Fibroblast of lung (primary cell): ENCODE results near the gene GPD1. TPM values are rescaled to one million over a fixed set of nuclear protein-coding genes. Genes with fewer than 3 reads are reported as not detected.

Source experiments
- DNase-seq, 2 donors: peaks; one replicate each; pipeline versions ENCODE4 v3.0.0 to v3.0.0-alpha.2; 2010; ENCODE audit warnings: low read depth in 2 of 2
- H2AFZ ChIP-seq: 2 replicates; pipeline ENCODE4 v1.5.1; 2012; ENCODE audit warnings: low read length, control low read depth, inconsistent platforms
- H3K27ac ChIP-seq: 2 replicates; pipeline ENCODE4 v1.5.1; 2011; ENCODE audit warnings: low read length, control low read depth; ENCODE audit not compliant: insufficient read depth
- H3K27me3 ChIP-seq: 2 replicates; pipeline ENCODE4 v1.5.1; 2011; ENCODE audit warnings: mild to moderate bottlenecking, low read length; ENCODE audit not compliant: control insufficient read depth, insufficient read depth
- H3K36me3 ChIP-seq: 2 replicates; pipeline ENCODE4 v1.5.1; 2011; ENCODE audit warnings: low read length; ENCODE audit not compliant: control insufficient read depth, insufficient read depth
- H3K4me1 ChIP-seq: 2 replicates; pipeline ENCODE4 v1.5.1; 2011; ENCODE audit warnings: low read length; ENCODE audit not compliant: control insufficient read depth, insufficient read depth; ENCODE audit errors: extremely low read depth
- H3K4me2 ChIP-seq: 2 replicates; pipeline ENCODE4 v1.5.1; 2011; ENCODE audit warnings: low read length, control low read depth; ENCODE audit not compliant: insufficient read depth; ENCODE audit errors: extremely low read depth
- H3K4me3 ChIP-seq, 4 experiments: fragments of 200-600 bp in 1 of 4; sonication (generic) in 1 of 4; replicated peaks in 1 of 4; 2 replicates each; pipeline ENCODE4 v1.5.1; 2011 to 2016; ENCODE audit warnings: low read length in 4 of 4, low read depth in 3 of 4, mild to moderate bottlenecking in 3 of 4, control low read depth in 2 of 4, inconsistent platforms in 1 of 4, mixed read lengths in 1 of 4; ENCODE audit not compliant: insufficient read depth in 1 of 4; ENCODE audit errors: control extremely low read depth in 1 of 4
- H3K79me2 ChIP-seq: 2 replicates; pipeline ENCODE4 v1.5.1; 2012; ENCODE audit warnings: mild to moderate bottlenecking, low read length, inconsistent platforms; ENCODE audit not compliant: control insufficient read depth, insufficient read depth
- H3K9ac ChIP-seq: 2 replicates; pipeline ENCODE4 v1.5.1; 2011; ENCODE audit warnings: mild to moderate bottlenecking, low read length, control low read depth; ENCODE audit not compliant: insufficient read depth
- H3K9me3 ChIP-seq: 2 replicates; pipeline ENCODE4 v1.5.1; 2012; ENCODE audit warnings: low read depth, low read length; ENCODE audit not compliant: control insufficient read depth, insufficient read depth
- H4K20me1 ChIP-seq: 2 replicates; pipeline ENCODE4 v1.5.1; 2011; ENCODE audit warnings: low read length; ENCODE audit not compliant: control insufficient read depth, insufficient read depth; ENCODE audit errors: extremely low read depth
- EZH2 ChIP-seq: IDR thresholded peaks from 2 replicates; pipeline ENCODE4 v1.5.1; 2012; ENCODE audit warnings: low read length, control low read depth, mild to moderate bottlenecking; ENCODE audit errors: missing control alignments
- polyA plus RNA-seq, 2 donors: library from polyadenylated mRNA; depleted of rRNA in 1 of 2; stranded (reverse) in 1 of 2; unstranded in 1 of 2; fragments of >200 nt; gene quantifications; 2 replicates each; pipeline ENCODE4 v1.2.1, GENCODE V29; 2011 to 2012; ENCODE audit warnings: missing spikeins in 1 of 2
- total RNA-seq: library from RNA; depleted of rRNA; stranded (reverse); fragments of >200 nt; gene quantifications from 2 replicates; pipeline ENCODE4 v1.2.1, GENCODE V29; 2014
- TF ChIP-seq, protein P1 (sequence below), 2 donors: IDR thresholded peaks in 1 of 2; conservative IDR thresholded peaks in 1 of 2; 1 replicate in 1 of 2; 2 replicates in 1 of 2; pipeline ENCODE4 v1.5.1; 2011 to 2012; ENCODE audit warnings: low read length in 2 of 2, control low read depth in 1 of 2, inconsistent platforms in 1 of 2, low read depth in 1 of 2, mild to moderate bottlenecking in 1 of 2

The GPD1 gene
- total and polyA plus RNA-seq, 2 donors (not counting 1 experiment from before 2014, with no cell fraction given): under 0.01 to 0.03 TPM

DNA sequence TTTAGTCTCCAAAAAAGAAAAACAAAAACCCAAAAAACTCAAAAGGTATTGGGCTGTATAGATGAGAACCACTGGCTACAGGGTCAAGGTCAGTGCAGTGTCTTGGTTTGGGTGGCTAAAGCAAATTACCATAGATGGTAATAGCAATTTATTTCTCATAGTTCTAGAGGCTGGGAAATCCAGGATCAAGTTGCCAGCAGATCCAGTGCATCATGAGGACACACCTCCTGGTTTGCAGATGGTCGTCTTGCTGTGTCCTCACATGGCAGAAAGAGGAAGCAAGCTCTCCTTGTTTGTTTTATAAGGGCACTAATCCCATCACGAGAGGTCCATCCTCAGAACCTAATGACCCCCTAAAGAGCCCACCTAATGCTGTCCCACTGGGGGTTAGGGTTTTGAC, 19.4 kb downstream of the GPD1 start:
- Histone ChIP-seq H3K27ac (no peak overlapping the region), H3K36me3 (no peaks in the 10 kb centered on the region), H3K4me3 (no peak overlapping the region), H4K20me1 (no peaks in the 10 kb centered on the region), H3K27me3 (no peaks in the 10 kb centered on the region), H3K9ac (no peak overlapping the region), H3K79me2 (no peaks in the 10 kb centered on the region), H3K9me3 (no peaks in the 10 kb centered on the region), H2AFZ (no peak overlapping the region), H3K4me2 (no peak overlapping the region), H3K4me1 (no peaks in the 10 kb centered on the region)
- no peak for DNase-seq
- TF ChIP-seq, protein P1, sequence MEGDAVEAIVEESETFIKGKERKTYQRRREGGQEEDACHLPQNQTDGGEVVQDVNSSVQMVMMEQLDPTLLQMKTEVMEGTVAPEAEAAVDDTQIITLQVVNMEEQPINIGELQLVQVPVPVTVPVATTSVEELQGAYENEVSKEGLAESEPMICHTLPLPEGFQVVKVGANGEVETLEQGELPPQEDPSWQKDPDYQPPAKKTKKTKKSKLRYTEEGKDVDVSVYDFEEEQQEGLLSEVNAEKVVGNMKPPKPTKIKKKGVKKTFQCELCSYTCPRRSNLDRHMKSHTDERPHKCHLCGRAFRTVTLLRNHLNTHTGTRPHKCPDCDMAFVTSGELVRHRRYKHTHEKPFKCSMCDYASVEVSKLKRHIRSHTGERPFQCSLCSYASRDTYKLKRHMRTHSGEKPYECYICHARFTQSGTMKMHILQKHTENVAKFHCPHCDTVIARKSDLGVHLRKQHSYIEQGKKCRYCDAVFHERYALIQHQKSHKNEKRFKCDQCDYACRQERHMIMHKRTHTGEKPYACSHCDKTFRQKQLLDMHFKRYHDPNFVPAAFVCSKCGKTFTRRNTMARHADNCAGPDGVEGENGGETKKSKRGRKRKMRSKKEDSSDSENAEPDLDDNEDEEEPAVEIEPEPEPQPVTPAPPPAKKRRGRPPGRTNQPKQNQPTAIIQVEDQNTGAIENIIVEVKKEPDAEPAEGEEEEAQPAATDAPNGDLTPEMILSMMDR (conservative IDR thresholded peaks at IDR 0.05 in 1 of 2, IDR thresholded peaks at IDR 0.05 in 1 of 2; ENCODE audit: low read depth in 1 of 2, low read length in 2 of 2): no peak
- TF ChIP-seq EZH2: no peak

DNA sequence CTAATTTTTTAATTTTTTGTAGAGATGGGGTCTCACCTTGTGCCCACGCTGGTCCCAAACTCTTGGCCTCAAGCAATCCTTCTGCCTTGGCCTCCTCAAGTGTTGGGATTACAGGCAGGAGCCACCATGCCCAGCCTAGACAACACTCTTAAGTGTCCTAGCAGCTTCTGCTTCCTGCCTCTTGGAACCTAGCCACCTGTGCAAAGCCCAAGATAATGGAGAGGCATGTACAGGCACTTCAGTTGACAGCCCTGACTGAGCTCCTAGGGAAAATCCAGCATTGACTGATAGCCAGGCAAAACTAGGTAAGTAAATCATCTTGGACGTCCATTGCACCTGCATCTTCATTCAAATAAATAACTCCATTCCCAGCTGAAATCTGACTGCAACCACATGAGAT, 23.7 kb downstream of the GPD1 start:
- Histone ChIP-seq H3K4me2 (no peak overlapping the region), H3K27ac (no peak overlapping the region), H3K9ac (no peak overlapping the region), H3K4me1 (no peaks in the 10 kb centered on the region), H3K27me3 (no peaks in the 10 kb centered on the region), H3K9me3 (no peaks in the 10 kb centered on the region), H3K36me3 (peaks cover 2% of the 10 kb centered on the region), H2AFZ (no peak overlapping the region), H3K79me2 (no peaks in the 10 kb centered on the region), H4K20me1 (no peaks in the 10 kb centered on the region), H3K4me3 (no peak overlapping the region)
- DNase-seq: no peak
- TF ChIP-seq, protein P1 (conservative IDR thresholded peaks at IDR 0.05 in 1 of 2, IDR thresholded peaks at IDR 0.05 in 1 of 2; ENCODE audit: low read depth in 1 of 2, low read length in 2 of 2): no peak

DNA sequence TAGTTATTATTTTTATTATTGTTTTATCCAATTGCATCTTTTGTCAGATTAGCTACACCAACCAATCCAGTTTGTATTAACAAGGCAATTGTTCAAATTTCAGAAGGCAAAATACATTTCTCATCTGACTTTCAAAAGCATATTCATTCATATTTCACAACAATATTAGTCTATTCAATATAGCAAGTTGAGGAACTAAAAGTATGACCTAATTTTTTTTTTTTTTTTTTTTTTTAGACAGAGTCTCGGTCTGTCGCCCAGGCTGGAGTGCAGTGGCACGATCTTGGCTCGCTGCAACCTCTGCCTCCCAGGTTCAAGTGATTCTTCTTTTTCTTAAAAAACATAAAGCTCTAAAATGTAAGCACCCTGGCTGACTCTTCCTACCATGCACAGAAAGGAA, 25.5 kb downstream of the GPD1 start:
- DNase-seq: no peak
- Histone ChIP-seq H3K4me1 (no peaks in the 10 kb centered on the region), H2AFZ (no peak overlapping the region), H3K9me3 (no peaks in the 10 kb centered on the region), H3K27me3 (no peaks in the 10 kb centered on the region), H3K36me3 (peaks cover 4% of the 10 kb centered on the region), H3K4me2 (no peak overlapping the region), H3K27ac (no peak overlapping the region), H3K4me3 (no peak overlapping the region), H3K79me2 (no peaks in the 10 kb centered on the region), H3K9ac (no peak overlapping the region), H4K20me1 (no peaks in the 10 kb centered on the region)
- TF ChIP-seq EZH2: no peak
- TF ChIP-seq, protein P1 (conservative IDR thresholded peaks at IDR 0.05 in 1 of 2, IDR thresholded peaks at IDR 0.05 in 1 of 2; ENCODE audit: low read depth in 1 of 2, low read length in 2 of 2): no peak
